SU-DHL-6 (cell line): Measurements from ENCODE around the gene TNS1.

ENCODE experiments used
- H2AFZ ChIP-seq: fragments of 200-600 bp; sonication (generic); 2 replicates; pipeline ENCODE4 v1.6.1; 2014; ENCODE audit warnings: low read depth, mild to moderate bottlenecking, moderate library complexity, mixed read lengths, antibody characterized with exemption, low read length; ENCODE audit not compliant: severe bottlenecking
- H3F3A ChIP-seq: fragments of 200-600 bp; shearing (Covaris generic); 2 replicates; pipeline ENCODE4 v1.6.0; 2016; ENCODE audit warnings: antibody characterized with exemption, mild to moderate bottlenecking; ENCODE audit not compliant: insufficient read depth
- H3K27ac ChIP-seq: fragments of 200-600 bp; sonication (generic); 2 replicates; pipeline ENCODE4 v1.5.1; 2016; ENCODE audit warnings: low read depth, mild to moderate bottlenecking, low read length, moderate library complexity, mixed read lengths
- H3K27me3 ChIP-seq: fragments of 200-600 bp; sonication (generic), shearing (Covaris generic); 2 replicates; pipeline ENCODE4 v1.6.0; 2014; ENCODE audit warnings: mild to moderate bottlenecking, low read length
- H3K36me3 ChIP-seq: fragments of 200-600 bp; sonication (generic); 2 replicates; pipeline ENCODE4 v1.6.1; 2014; ENCODE audit warnings: mild to moderate bottlenecking, low read length, mixed read lengths
- H3K4me2 ChIP-seq: fragments of 300-600, 200-600 bp; shearing (Covaris generic), sonication (generic); 2 replicates; pipeline ENCODE4 v1.6.0; 2014; ENCODE audit warnings: low read length, low read depth, mild to moderate bottlenecking; ENCODE audit not compliant: poor library complexity, severe bottlenecking
- H3K4me3 ChIP-seq: fragments of 200-600 bp; sonication (generic); 2 replicates; pipeline ENCODE4 v1.5.1; 2014; ENCODE audit warnings: antibody characterized with exemption, low read length, mild to moderate bottlenecking, mixed read lengths; ENCODE audit not compliant: insufficient read depth, poor library complexity, severe bottlenecking
- H3K79me2 ChIP-seq: fragments of 200-600 bp; sonication (generic); 2 replicates; pipeline ENCODE4 v1.6.1; 2014; ENCODE audit warnings: mild to moderate bottlenecking, low read length, moderate library complexity; ENCODE audit not compliant: insufficient read depth
- H3K9ac ChIP-seq: fragments of 200-600 bp; sonication (generic); 2 replicates; pipeline ENCODE4 v1.7.0; 2014; ENCODE audit warnings: mild to moderate bottlenecking, low read length
- H3K9me2 ChIP-seq: fragments of 200-600 bp; sonication (generic); replicated peaks from 2 replicates; pipeline ENCODE4 v1.6.1; 2014; ENCODE audit warnings: low read length; ENCODE audit not compliant: insufficient read depth
- H3K9me3 ChIP-seq: fragments of 200-600 bp; sonication (generic); 2 replicates; pipeline ENCODE4 v1.6.1; 2014; ENCODE audit warnings: low read length, mixed read lengths; ENCODE audit not compliant: insufficient read depth
- H4K20me1 ChIP-seq: fragments of 200-600 bp; sonication (generic); 2 replicates; pipeline ENCODE4 v1.6.1; 2014; ENCODE audit warnings: low read depth, mild to moderate bottlenecking, antibody characterized with exemption, low read length, moderate library complexity, mixed read lengths
- CTCF ChIP-seq: fragments of 200-600 bp; sonication (generic); IDR thresholded peaks from one replicate; pipeline ENCODE4 v1.5.1; 2017; ENCODE audit warnings: antibody characterized with exemption, mild to moderate bottlenecking, low read length, moderate library complexity; ENCODE audit not compliant: insufficient read depth, poor library complexity, severe bottlenecking
- EZH2phosphoT487 ChIP-seq: fragments of 200-600 bp; sonication (generic), shearing (Covaris generic); conservative IDR thresholded peaks from 2 replicates; pipeline ENCODE4 v1.6.1; 2018; ENCODE audit warnings: mild to moderate bottlenecking, antibody characterized with exemption, low read length, moderate library complexity, mixed read lengths

TNS1 gene

GRCh38 chr2:217964275-217965161 lies 38.3 kb downstream of the TNS1 start:
- no peaks in the 10 kb centered on the region for H3K9me2 ChIP-seq

GRCh38 chr2:217960351-217960750 lies 42.4 kb downstream of the TNS1 start:
- Histone ChIP-seq H4K20me1 (no peaks in the 10 kb centered on the region), H3K4me2 (no peak overlapping the region), H3K79me2 (no peaks in the 10 kb centered on the region), H2AFZ (no peak overlapping the region), H3K27ac (no peak overlapping the region), H3F3A (no peaks in the 10 kb centered on the region), H3K9me2 (no peaks in the 10 kb centered on the region), H3K4me3 (no peak overlapping the region), H3K36me3 (no peaks in the 10 kb centered on the region), H3K9me3 (no peaks in the 10 kb centered on the region), H3K27me3 (no peaks in the 10 kb centered on the region), H3K9ac (no peak overlapping the region)
- TF ChIP-seq EZH2phosphoT487 = no peak
- no peak for TF ChIP-seq CTCF

More at GRCh38 chr2:217964275-217965161, 38.3 kb downstream of the TNS1 start:
- no peaks in the 10 kb centered on the region for H4K20me1 ChIP-seq
- no peak overlapping the region for H2AFZ ChIP-seq
- TF ChIP-seq CTCF (no peak), EZH2phosphoT487 (no peak)
- H3K79me2 ChIP-seq = no peaks in the 10 kb centered on the region
- no peaks in the 10 kb centered on the region for H3K27me3 ChIP-seq
- H3K9me3 ChIP-seq = no peaks in the 10 kb centered on the region
- H3K4me2 ChIP-seq = no peak overlapping the region
- no peaks in the 10 kb centered on the region for H3F3A ChIP-seq
- no peak overlapping the region for H3K4me3 ChIP-seq
- no peak overlapping the region for H3K27ac ChIP-seq
- no peaks in the 10 kb centered on the region for H3K36me3 ChIP-seq
- H3K9ac ChIP-seq = no peak overlapping the region

- no peaks in the 10 kb centered on the region for H3K27me3 ChIP-seq
- TF ChIP-seq CTCF (no peak), EZH2phosphoT487 (no peak)
- no peak overlapping the region for H3K27ac ChIP-seq
- no peaks in the 10 kb centered on the region for H3F3A ChIP-seq
- no peak overlapping the region for H3K9ac ChIP-seq
- H3K9me3 ChIP-seq = no peaks in the 10 kb centered on the region
- no peak overlapping the region for H3K4me3 ChIP-seq
- no peaks in the 10 kb centered on the region for H4K20me1 ChIP-seq
- H3K79me2 ChIP-seq = no peaks in the 10 kb centered on the region
- H3K4me2 ChIP-seq = no peak overlapping the region
- H3K9me2 ChIP-seq = no peaks in the 10 kb centered on the region
- H3K36me3 ChIP-seq = no peaks in the 10 kb centered on the region
- H2AFZ ChIP-seq = no peak overlapping the region
Measured at GRCh38 chr2:217959723-217960122, 43.1 kb downstream of the TNS1 start.
